GM12878 (cell line): ENCODE data around the gene CTSE. TPM values are rescaled to one million over a fixed set of nuclear protein-coding genes. Genes with fewer than 3 reads are reported as not detected.

Source experiments
- BHLHE40 ChIP-seq, 2 experiments: fragments of 450-650 bp in 1 of 2; IDR thresholded peaks; 2 replicates each; pipeline ENCODE4 v1.6.1; 2011 to 2017; ENCODE audit warnings: low read depth in 2 of 2, borderline replicate concordance in 1 of 2, improper control_type of control experiment in 1 of 2, low read length in 1 of 2, mild to moderate bottlenecking in 1 of 2
- CHD2 ChIP-seq: IDR thresholded peaks from 2 replicates; pipeline ENCODE4 v1.6.1; 2011; ENCODE audit warnings: low read depth, low read length, improper control_type of control experiment, borderline replicate concordance
- CREB1 ChIP-seq: IDR thresholded peaks from 2 replicates; pipeline ENCODE4 v1.6.1; 2012; ENCODE audit warnings: low read depth, mild to moderate bottlenecking, inconsistent platforms
- EED ChIP-seq: sonication (generic); IDR thresholded peaks from 2 replicates; pipeline ENCODE4 v1.6.1; 2016; ENCODE audit warnings: antibody characterized with exemption, low read depth
- HSF1 ChIP-seq: fragments of 150-350 bp; IDR thresholded peaks from 2 replicates; pipeline ENCODE4 v1.6.1; 2014; ENCODE audit warnings: mild to moderate bottlenecking, low read depth, low read length
- IRF3 ChIP-seq: fragments of 450-650 bp; IDR thresholded peaks from 2 replicates; pipeline ENCODE4 v1.6.1; 2014; ENCODE audit warnings: mild to moderate bottlenecking
- IRF5 ChIP-seq: fragments of 450-650 bp; IDR thresholded peaks from 2 replicates; pipeline ENCODE4 v1.6.1; 2017; ENCODE audit warnings: borderline replicate concordance
- KDM1A ChIP-seq: fragments of 200-600 bp; sonication (generic); IDR thresholded peaks from 2 replicates; pipeline ENCODE4 v1.6.1; 2016; ENCODE audit warnings: borderline replicate concordance
- LARP7 ChIP-seq: fragments of 450-650 bp; IDR thresholded peaks from 2 replicates; pipeline ENCODE4 v1.6.1; 2017; ENCODE audit warnings: mild to moderate bottlenecking
- NFIC ChIP-seq: IDR thresholded peaks from 2 replicates; pipeline ENCODE4 v1.6.1; 2012; ENCODE audit warnings: low read depth, mild to moderate bottlenecking, inconsistent platforms, low read length, moderate library complexity
- PML ChIP-seq: IDR thresholded peaks from 2 replicates; pipeline ENCODE4 v1.6.1; 2012; ENCODE audit warnings: low read length, inconsistent platforms
- POU2F2 ChIP-seq: IDR thresholded peaks from 3 replicates; pipeline ENCODE4 v1.6.1; 2011; ENCODE audit warnings: low read depth, mild to moderate bottlenecking, low read length, borderline replicate concordance
- PRDM15 ChIP-seq: fragments of 450-650 bp; formaldehyde crosslinking; IDR thresholded peaks from 2 replicates; pipeline ENCODE4 v1.4.0; 2020; ENCODE audit warnings: mild to moderate bottlenecking, moderate library complexity
- RAD21 ChIP-seq: IDR thresholded peaks from 2 replicates; pipeline ENCODE4 v1.6.1; 2011; ENCODE audit warnings: mild to moderate bottlenecking, low read depth, low read length, moderate library complexity; ENCODE audit not compliant: insufficient read depth
- SIX5 ChIP-seq: IDR thresholded peaks from 2 replicates; pipeline ENCODE4 v1.6.1; 2011; ENCODE audit warnings: mild to moderate bottlenecking, low read depth, low read length, moderate library complexity; ENCODE audit not compliant: severe bottlenecking
- SMARCA5 ChIP-seq: fragments of 450-650 bp; IDR thresholded peaks from 2 replicates; pipeline ENCODE4 v1.6.1; 2017; ENCODE audit warnings: mild to moderate bottlenecking
- TAF1 ChIP-seq: IDR thresholded peaks from 2 replicates; pipeline ENCODE4 v1.6.1; 2011; ENCODE audit warnings: mild to moderate bottlenecking, low read depth, low read length, borderline replicate concordance
- TARDBP ChIP-seq: IDR thresholded peaks from 2 replicates; pipeline ENCODE4 v1.6.1; 2016; ENCODE audit warnings: borderline replicate concordance
- ZBTB40 ChIP-seq: fragments of 450-650 bp; IDR thresholded peaks from 2 replicates; pipeline ENCODE4 v1.6.1; 2016; ENCODE audit warnings: mild to moderate bottlenecking, moderate library complexity, borderline replicate concordance
- ZNF274 ChIP-seq: IDR thresholded peaks from one replicate; pipeline ENCODE4 v1.8.0; 2011; ENCODE audit not compliant: insufficient read length, insufficient read depth
- polyA plus RNA-seq, 11 experiments: library from polyadenylated mRNA; depleted of rRNA in 4 of 11; unstranded in 6 of 11; stranded (reverse) in 5 of 11; fragments of >200 nt; fragmentation: Nextera tagmentation in 4 of 11; fragmentation: Illumina TruSeq in 1 of 11; extraction: Ambion mirVana in 4 of 11; extraction: Trizol in 1 of 11; gene quantifications; 1 replicate in 1 of 11; 2 replicates in 10 of 11; pipeline versions ENCODE4 v1.2.1 to v1.2.3, GENCODE V29; 2011 to 2016; ENCODE audit warnings: inconsistent platforms in 2 of 11, missing spikeins in 2 of 11, low read depth in 1 of 11
- total RNA-seq, 4 experiments: library from RNA; depleted of rRNA in 3 of 4; stranded (reverse); fragments of >200 nt in 3 of 4; fragmentation: Illumina TruSeq in 1 of 4; extraction: Trizol in 1 of 4; gene quantifications; 2 replicates each; pipeline versions ENCODE4 v1.2.1 to v1.2.3, GENCODE V29; 2013 to 2021

Gene CTSE
- total and polyA plus RNA-seq, 10 of the 15 experiments (the other 5 are each of a cell fraction or from before 2014, with no cell fraction given), result 0.26 TPM; not detected in 9

- TF ChIP-seq ZBTB40 (no peak), PRDM15 (no peak), TAF1 (no peak), ZNF274 (no peak), POU2F2 (0 out of 3 replicates have a peak, but pooled peaks have one; percentile 19), KDM1A (no peak), CHD2 (no peak), PML (no peak), NFIC (no peak), LARP7 (no peak), EED (peak; percentile 60), CREB1 (no peak), IRF3 (no peak), BHLHE40 (IDR thresholded peaks at IDR 0.05; ENCODE audit: borderline replicate concordance in 1 of 2, low read depth in 2 of 2, low read length in 1 of 2) (peak in 1 of 2 experiments; percentile 21; a peak in 1 of 4 replicates), HSF1 (no peak), SIX5 (no peak), IRF5 (no peak), TARDBP (no peak), RAD21 (peak; percentile 92), SMARCA5 (0 out of 2 replicates have a peak, but pooled peaks have one; percentile 37)
Measured at GRCh38 chr1:206030714-206031113, 7.0 kb upstream of the CTSE start (continued).
